HCT116 (cell line): ENCODE data around the gene CD8A. TPM values are rescaled to one million over a fixed set of nuclear protein-coding genes. Genes with fewer than 3 reads are reported as not detected.

ENCODE experiments used
- ATAC-seq: fragments of 200-7000 bp; cut with Tn5 transposase; 2 replicates; pipeline ENCODE4 v1.9.1; 2020; ENCODE audit warnings: mild to moderate bottlenecking, moderate library complexity
- BruUV-seq: library from RNA; stranded (reverse); fragments of 400-500 nt; replicated peaks from 2 replicates; lab custom pipeline; 2021; lab: Mats Ljungman, UMichigan
- CTCF ChIA-PET: fragments of 300-600 bp; sonication (Branson Sonifier 250); formaldehyde crosslinking; loops from one replicate; lab custom pipeline; 2021; ENCODE audit warnings: antibody characterized with exemption; lab: Charles Lee
- POLR2A ChIA-PET: fragments of 300-600, 350-600 bp; sonication (Branson Sonifier 250); formaldehyde crosslinking; loops from one replicate; lab custom pipeline; 2021; ENCODE audit warnings: antibody characterized with exemption; lab: Charles Lee
- RAD21 ChIA-PET, 2 experiments: fragments of 300-600 bp; sonication (Branson Sonifier 250); formaldehyde crosslinking; loops; one replicate each; lab custom pipeline; 2023; ENCODE audit warnings: low total read pairs in 2 of 2; ENCODE audit not compliant: uncharacterized antibody in 2 of 2, unreplicated experiment in 2 of 2, low non-redundant PET in 1 of 2; lab: Charles Lee
- DNase-seq: peaks from one replicate; pipeline ENCODE4 v3.0.0-alpha.2; 2010; ENCODE audit warnings: low read depth, low spot score
- H2AFZ ChIP-seq: fragments of 200-600 bp; shearing (Covaris generic), sonication (generic); 2 replicates; pipeline ENCODE4 v1.6.1; 2017; ENCODE audit warnings: low read depth, mixed run types, mixed read lengths, antibody characterized with exemption, low read length; ENCODE audit not compliant: poor library complexity, severe bottlenecking
- H3K27ac ChIP-seq: 2 replicates; pipeline ENCODE4 v1.5.1; 2012; ENCODE audit warnings: low read depth, low read length
- H3K27me3 ChIP-seq: fragments of 200-600 bp; sonication (generic); 2 replicates; pipeline ENCODE4 v1.6.1; 2016; ENCODE audit warnings: mixed run types, low read length, mixed read lengths; ENCODE audit not compliant: insufficient read depth
- H3K36me3 ChIP-seq, 2 experiments: fragments of 200-500 bp in 1 of 2; fragments of 200-600 bp in 1 of 2; sonication (Bioruptor generic) in 1 of 2; sonication (generic) in 1 of 2; 2 replicates each; pipeline versions ENCODE4 v1.5.1 to v1.6.1; 2014 to 2016; ENCODE audit warnings: low read length in 2 of 2, inconsistent platforms in 1 of 2, mixed read lengths in 1 of 2, mixed run types in 1 of 2; ENCODE audit not compliant: insufficient read depth in 2 of 2, control insufficient read depth in 1 of 2
- H3K4me1 ChIP-seq, 2 experiments: fragments of 200-600 bp in 1 of 2; sonication (generic) in 1 of 2; 2 replicates each; pipeline versions ENCODE4 v1.5.1 to v1.6.1; 2012 to 2017; ENCODE audit warnings: low read length in 2 of 2, inconsistent platforms in 1 of 2, mild to moderate bottlenecking in 1 of 2, mixed read lengths in 1 of 2, mixed run types in 1 of 2, moderate library complexity in 1 of 2; ENCODE audit not compliant: insufficient read depth in 2 of 2, control insufficient read depth in 1 of 2
- H3K4me2 ChIP-seq: fragments of 200-600 bp; sonication (generic); 2 replicates; pipeline ENCODE4 v1.6.1; 2017; ENCODE audit warnings: mixed run types, low read length, mixed read lengths
- H3K4me3 ChIP-seq, 2 experiments: fragments of 200-600 bp in 1 of 2; sonication (generic) in 1 of 2; replicated peaks in 1 of 2; 2 replicates each; pipeline ENCODE4 v1.5.1; 2011 to 2016; ENCODE audit warnings: low read length in 2 of 2, control low read depth in 1 of 2, low read depth in 1 of 2, mild to moderate bottlenecking in 1 of 2, mixed read lengths in 1 of 2, mixed run types in 1 of 2
- H3K79me2 ChIP-seq: fragments of 200-600 bp; sonication (generic); 2 replicates; pipeline ENCODE4 v1.6.1; 2017; ENCODE audit warnings: mild to moderate bottlenecking, mixed run types, low read length, moderate library complexity, mixed read lengths; ENCODE audit not compliant: insufficient read depth
- H3K9ac ChIP-seq: fragments of 200-600 bp; sonication (generic); 2 replicates; pipeline ENCODE4 v1.6.1; 2016; ENCODE audit warnings: low read length, mixed read lengths
- H3K9me2 ChIP-seq: fragments of 200-600 bp; sonication (generic), shearing (Covaris generic); 2 replicates; pipeline ENCODE4 v1.6.1; 2017; ENCODE audit warnings: mixed run types, mild to moderate bottlenecking, moderate library complexity; ENCODE audit not compliant: insufficient read depth
- H3K9me3 ChIP-seq, 2 experiments: fragments of 200-500 bp in 1 of 2; fragments of 200-600 bp in 1 of 2; sonication (Bioruptor generic) in 1 of 2; sonication (generic) in 1 of 2; 2 replicates each; pipeline ENCODE4 v1.6.1; 2014 to 2017; ENCODE audit warnings: low read length in 2 of 2, mixed read lengths in 2 of 2, inconsistent platforms in 1 of 2, low read depth in 1 of 2, mild to moderate bottlenecking in 1 of 2, mixed run types in 1 of 2, moderate library complexity in 1 of 2; ENCODE audit not compliant: control insufficient read depth in 1 of 2, insufficient read depth in 1 of 2
- H4K20me1 ChIP-seq: fragments of 200-600 bp; sonication (generic), shearing (Covaris generic); 2 replicates; pipeline ENCODE4 v1.6.1; 2017; ENCODE audit warnings: mixed run types, mild to moderate bottlenecking, moderate library complexity; ENCODE audit not compliant: insufficient read depth
- CBX3 ChIP-seq: IDR thresholded peaks from 2 replicates; pipeline ENCODE4 v1.6.1; 2012; ENCODE audit warnings: low read depth
- CEBPB ChIP-seq: IDR thresholded peaks from 2 replicates; pipeline ENCODE4 v1.6.1; 2012; ENCODE audit warnings: low read depth
- EGR1 ChIP-seq: IDR thresholded peaks from 2 replicates; pipeline ENCODE4 v1.6.1; 2012; ENCODE audit warnings: low read depth
- ELF1 ChIP-seq: IDR thresholded peaks from 2 replicates; pipeline ENCODE4 v1.6.1; 2012; ENCODE audit warnings: low read depth, borderline replicate concordance
- EZH2 ChIP-seq: fragments of 200-600 bp; sonication (generic); IDR thresholded peaks from 2 replicates; pipeline ENCODE4 v1.6.1; 2017; ENCODE audit warnings: antibody characterized with exemption, mixed run types
- FOSL1 ChIP-seq: IDR thresholded peaks from 2 replicates; pipeline ENCODE4 v1.6.1; 2012; ENCODE audit warnings: low read depth
- JUND ChIP-seq: IDR thresholded peaks from 2 replicates; pipeline ENCODE4 v1.6.1; 2012
- POLR2A ChIP-seq: IDR thresholded peaks from 2 replicates; pipeline ENCODE4 v1.7.0; 2011; ENCODE audit warnings: borderline replicate concordance; ENCODE audit not compliant: insufficient read depth, insufficient read length; ENCODE audit errors: extremely low read depth
- RAD21 ChIP-seq: IDR thresholded peaks from 2 replicates; pipeline ENCODE4 v1.6.1; 2012; ENCODE audit warnings: low read depth, mild to moderate bottlenecking
- SIN3A ChIP-seq: IDR thresholded peaks from 2 replicates; pipeline ENCODE4 v1.6.1; 2012; ENCODE audit warnings: low read depth
- SP1 ChIP-seq: IDR thresholded peaks from 2 replicates; pipeline ENCODE4 v1.6.1; 2012; ENCODE audit warnings: low read depth
- SRF ChIP-seq: IDR thresholded peaks from 2 replicates; pipeline ENCODE4 v1.6.1; 2012; ENCODE audit warnings: low read depth
- TCF7L2 ChIP-seq: IDR thresholded peaks from 2 replicates; pipeline ENCODE4 v1.7.0; 2011; ENCODE audit warnings: borderline replicate concordance, inconsistent platforms; ENCODE audit not compliant: insufficient read depth, insufficient read length; ENCODE audit errors: extremely low read depth
- YY1 ChIP-seq: IDR thresholded peaks from 2 replicates; pipeline ENCODE4 v1.6.1; 2011; ENCODE audit warnings: low read length, low read depth, moderate library complexity, mild to moderate bottlenecking; ENCODE audit not compliant: insufficient replicate concordance; ENCODE audit errors: extremely low read depth
- ZFX ChIP-seq: fragments of 450-650 bp; IDR thresholded peaks from 2 replicates; pipeline ENCODE4 v1.6.1; 2017
- intact Hi-C: fragments of 100-400 bp; cut with micrococcal nuclease; formaldehyde crosslinking; loops from 2 replicates; pipeline ENCODE4 v1.10.0; 2022
- total RNA-seq: library from RNA; stranded (reverse); gene quantifications from one replicate; pipeline ENCODE4 v1.2.1, GENCODE V29; 2021; ENCODE audit not compliant: unreplicated experiment
- TF ChIP-seq, protein P1 (sequence below): IDR thresholded peaks from 2 replicates; pipeline ENCODE4 v1.6.1; 2012; ENCODE audit warnings: low read depth
- TF ChIP-seq, protein P2 (sequence below), 3 experiments: fragments of 200-600 bp in 1 of 3; sonication (generic) in 1 of 3; IDR thresholded peaks in 2 of 3; conservative IDR thresholded peaks in 1 of 3; 2 replicates each; pipeline ENCODE4 v1.5.1; 2012 to 2017; ENCODE audit warnings: low read depth in 2 of 3, low read length in 2 of 3, antibody characterized with exemption in 1 of 3, borderline replicate concordance in 1 of 3, control low read depth in 1 of 3, mild to moderate bottlenecking in 1 of 3, mixed read lengths in 1 of 3, mixed run types in 1 of 3, moderate library complexity in 1 of 3; ENCODE audit not compliant: insufficient read depth in 1 of 3

CD8A gene
- total RNA-seq, 1 experiment from 2014 or later: 0.76 TPM

DNA sequence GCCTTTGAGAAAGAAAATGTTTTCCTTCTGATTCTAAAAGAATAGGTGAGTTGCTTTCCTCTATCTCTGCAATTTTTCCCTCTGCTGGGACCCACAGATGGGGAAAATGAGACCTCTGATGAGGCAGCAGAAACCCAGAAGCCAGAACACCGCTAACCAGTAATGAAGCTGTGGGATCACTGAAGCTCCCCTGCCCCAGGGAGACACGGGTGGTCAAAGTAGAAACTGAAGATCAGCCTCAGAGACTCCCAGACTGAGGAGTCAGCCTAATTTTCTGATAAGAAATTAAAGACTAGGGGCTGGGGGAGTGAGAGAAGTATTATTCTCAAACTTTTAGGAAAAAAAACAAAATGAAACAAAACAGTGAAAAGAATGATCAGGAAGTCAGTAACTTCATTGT, 40.8 kb upstream of the CD8A start:
- H2AFZ ChIP-seq: peak overlapping the region; percentile 16
- H3K4me3 ChIP-seq: no peak overlapping the region
- no peak overlapping the region for H3K4me2 ChIP-seq
- RAD21 ChIA-PET: no interaction called here
- no peaks in the 10 kb centered on the region for H4K20me1 ChIP-seq
- H3K9me2 ChIP-seq: no peaks in the 10 kb centered on the region
- H3K27me3 ChIP-seq: no peaks in the 10 kb centered on the region
- peaks cover 0 to under 1% of the 10 kb centered on the region in 2 experiments; a peak in 1 of 4 replicates for H3K4me1 ChIP-seq
- no TSS peak for BruUV-seq
- POLR2A ChIA-PET: no interaction called here
- no peaks in the 10 kb centered on the region for H3K79me2 ChIP-seq
- H3K9ac ChIP-seq: no peak overlapping the region
- H3K9me3 ChIP-seq: no peaks in the 10 kb centered on the region
- TF ChIP-seq EZH2 (no peak), ZFX (no peak), EGR1 (no peak), SP1 (no peak), POLR2A (no peak), YY1 (no peak), ELF1 (no peak), CBX3 (no peak), JUND (no peak), RAD21 (no peak), TCF7L2 (no peak), FOSL1 (no peak), CEBPB (no peak), SIN3A (no peak), SRF (no peak)
- TF ChIP-seq, protein P1, sequence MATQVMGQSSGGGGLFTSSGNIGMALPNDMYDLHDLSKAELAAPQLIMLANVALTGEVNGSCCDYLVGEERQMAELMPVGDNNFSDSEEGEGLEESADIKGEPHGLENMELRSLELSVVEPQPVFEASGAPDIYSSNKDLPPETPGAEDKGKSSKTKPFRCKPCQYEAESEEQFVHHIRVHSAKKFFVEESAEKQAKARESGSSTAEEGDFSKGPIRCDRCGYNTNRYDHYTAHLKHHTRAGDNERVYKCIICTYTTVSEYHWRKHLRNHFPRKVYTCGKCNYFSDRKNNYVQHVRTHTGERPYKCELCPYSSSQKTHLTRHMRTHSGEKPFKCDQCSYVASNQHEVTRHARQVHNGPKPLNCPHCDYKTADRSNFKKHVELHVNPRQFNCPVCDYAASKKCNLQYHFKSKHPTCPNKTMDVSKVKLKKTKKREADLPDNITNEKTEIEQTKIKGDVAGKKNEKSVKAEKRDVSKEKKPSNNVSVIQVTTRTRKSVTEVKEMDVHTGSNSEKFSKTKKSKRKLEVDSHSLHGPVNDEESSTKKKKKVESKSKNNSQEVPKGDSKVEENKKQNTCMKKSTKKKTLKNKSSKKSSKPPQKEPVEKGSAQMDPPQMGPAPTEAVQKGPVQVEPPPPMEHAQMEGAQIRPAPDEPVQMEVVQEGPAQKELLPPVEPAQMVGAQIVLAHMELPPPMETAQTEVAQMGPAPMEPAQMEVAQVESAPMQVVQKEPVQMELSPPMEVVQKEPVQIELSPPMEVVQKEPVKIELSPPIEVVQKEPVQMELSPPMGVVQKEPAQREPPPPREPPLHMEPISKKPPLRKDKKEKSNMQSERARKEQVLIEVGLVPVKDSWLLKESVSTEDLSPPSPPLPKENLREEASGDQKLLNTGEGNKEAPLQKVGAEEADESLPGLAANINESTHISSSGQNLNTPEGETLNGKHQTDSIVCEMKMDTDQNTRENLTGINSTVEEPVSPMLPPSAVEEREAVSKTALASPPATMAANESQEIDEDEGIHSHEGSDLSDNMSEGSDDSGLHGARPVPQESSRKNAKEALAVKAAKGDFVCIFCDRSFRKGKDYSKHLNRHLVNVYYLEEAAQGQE: no peak
- TF ChIP-seq, protein P2, sequence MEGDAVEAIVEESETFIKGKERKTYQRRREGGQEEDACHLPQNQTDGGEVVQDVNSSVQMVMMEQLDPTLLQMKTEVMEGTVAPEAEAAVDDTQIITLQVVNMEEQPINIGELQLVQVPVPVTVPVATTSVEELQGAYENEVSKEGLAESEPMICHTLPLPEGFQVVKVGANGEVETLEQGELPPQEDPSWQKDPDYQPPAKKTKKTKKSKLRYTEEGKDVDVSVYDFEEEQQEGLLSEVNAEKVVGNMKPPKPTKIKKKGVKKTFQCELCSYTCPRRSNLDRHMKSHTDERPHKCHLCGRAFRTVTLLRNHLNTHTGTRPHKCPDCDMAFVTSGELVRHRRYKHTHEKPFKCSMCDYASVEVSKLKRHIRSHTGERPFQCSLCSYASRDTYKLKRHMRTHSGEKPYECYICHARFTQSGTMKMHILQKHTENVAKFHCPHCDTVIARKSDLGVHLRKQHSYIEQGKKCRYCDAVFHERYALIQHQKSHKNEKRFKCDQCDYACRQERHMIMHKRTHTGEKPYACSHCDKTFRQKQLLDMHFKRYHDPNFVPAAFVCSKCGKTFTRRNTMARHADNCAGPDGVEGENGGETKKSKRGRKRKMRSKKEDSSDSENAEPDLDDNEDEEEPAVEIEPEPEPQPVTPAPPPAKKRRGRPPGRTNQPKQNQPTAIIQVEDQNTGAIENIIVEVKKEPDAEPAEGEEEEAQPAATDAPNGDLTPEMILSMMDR (IDR thresholded peaks at IDR 0.05 in 2 of 3, conservative IDR thresholded peaks at IDR 0.05 in 1 of 3; ENCODE audit: borderline replicate concordance in 1 of 3, insufficient read depth in 1 of 3, low read depth in 2 of 3, low read length in 2 of 3): no peak
- intact Hi-C loops: no loop called here
- H3K36me3 ChIP-seq: no peaks in the 10 kb centered on the region
- DNase-seq (no peak), ATAC-seq (no peak)
- no peak overlapping the region for H3K27ac ChIP-seq
- CTCF ChIA-PET: no interaction called here
